ENCODE data around the gene DMAP1. TPM values are rescaled to one million over a fixed set of nuclear protein-coding genes. Genes with fewer than 3 reads are reported as not detected.

Gene DMAP1
- total RNA-seq, 1 experiment from 2014 or later, result 27.8 TPM

- H3K4me2 ChIP-seq (ENCODE audit: low read length), result no peak overlapping the region
- no TSS peak for BruUV-seq (replicated peaks)
- H3K9me3 ChIP-seq (ENCODE audit: control insufficient read depth in 1 of 2, insufficient read depth in 1 of 2, low read depth in 1 of 2, low read length in 2 of 2), result no peaks in the 10 kb centered on the region
- 0 out of 4 replicates have a peak, but pooled peaks cover 0 to 5% of the 10 kb centered on the region in 2 experiments for H3K36me3 ChIP-seq (ENCODE audit: control insufficient read depth in 1 of 2, insufficient read depth in 2 of 2, low read length in 2 of 2)
- peaks cover 6 to 10% of the 10 kb centered on the region in 2 experiments; a peak in 3 of 4 replicates for H3K4me1 ChIP-seq (ENCODE audit: control insufficient read depth in 1 of 2, insufficient read depth in 2 of 2, low read length in 2 of 2)
- no peak overlapping the region for H3K4me3 ChIP-seq (replicated peaks in 1 of 2; ENCODE audit: low read depth in 1 of 2, low read length in 2 of 2)
- H2AFZ ChIP-seq (ENCODE audit: low read depth, low read length, poor library complexity, severe bottlenecking), result no peak overlapping the region
- H3K27me3 ChIP-seq (ENCODE audit: insufficient read depth, low read length), result no peaks in the 10 kb centered on the region
- no peaks in the 10 kb centered on the region for H3K9me2 ChIP-seq (ENCODE audit: insufficient read depth)
- no peaks in the 10 kb centered on the region for H4K20me1 ChIP-seq (ENCODE audit: insufficient read depth)
- ATAC-seq, result no peak
- no peak overlapping the region for H3K9ac ChIP-seq (ENCODE audit: low read length)
- intact Hi-C loops (cut with micrococcal nuclease), result no loop called here
- no peak for DNase-seq (ENCODE audit: low read depth, low spot score)
- ChIA-PET POLR2A (no interaction called here), RAD21 (ENCODE audit: low non-redundant PET in 1 of 2, low total read pairs in 2 of 2, uncharacterized antibody in 2 of 2, unreplicated experiment in 2 of 2) (interaction anchor here in 1 of 2 experiments (0.6 kb wide), 1 partner anchor 14 kb away, joined by 8 read pairs; no protein-coding TSS in a partner anchor), CTCF (no interaction called here)
- no peaks in the 10 kb centered on the region for H3K79me2 ChIP-seq (ENCODE audit: insufficient read depth, low read length)
- TF ChIP-seq POLR2AphosphoS5 (IDR thresholded peaks at IDR 0.05; ENCODE audit: low read depth, low read length) (no peak), SIN3A (IDR thresholded peaks at IDR 0.05; ENCODE audit: low read depth) (no peak), FOSL1 (IDR thresholded peaks at IDR 0.05; ENCODE audit: low read depth) (no peak), ATF3 (IDR thresholded peaks at IDR 0.05) (no peak), POLR2A (IDR thresholded peaks at IDR 0.05; ENCODE audit: borderline replicate concordance, extremely low read depth, insufficient read depth, insufficient read length) (no peak), ELF1 (IDR thresholded peaks at IDR 0.05; ENCODE audit: borderline replicate concordance, low read depth) (no peak), EZH2phosphoT487 (IDR thresholded peaks at IDR 0.05; ENCODE audit: borderline replicate concordance) (no peak), EZH2 (IDR thresholded peaks at IDR 0.05) (no peak), YY1 (IDR thresholded peaks at IDR 0.05; ENCODE audit: extremely low read depth, insufficient replicate concordance, low read depth, low read length) (no peak)
- H3K27ac ChIP-seq (ENCODE audit: low read depth, low read length), result no peak overlapping the region
These were observed 20.3 kb downstream of the DMAP1 start for GRCh38 chr1:44233593-44233992.

GRCh38 chr1:44235808-44236207 is 22.5 kb downstream of the DMAP1 start:
- ChIA-PET RAD21 (ENCODE audit: low non-redundant PET in 1 of 2, low total read pairs in 2 of 2, uncharacterized antibody in 2 of 2, unreplicated experiment in 2 of 2) (no interaction called here), POLR2A (no interaction called here), CTCF (no interaction called here)
- no peak overlapping the region for H3K4me2 ChIP-seq (ENCODE audit: low read length)
- H4K20me1 ChIP-seq (ENCODE audit: insufficient read depth), result no peaks in the 10 kb centered on the region
- ATAC-seq (no peak), DNase-seq (ENCODE audit: low read depth, low spot score) (no peak)
- H3K4me3 ChIP-seq (replicated peaks in 1 of 2; ENCODE audit: low read depth in 1 of 2, low read length in 2 of 2), result no peak overlapping the region
- no peak for TF ChIP-seq ZFX (IDR thresholded peaks at IDR 0.05)
- TF ChIP-seq CEBPB (IDR thresholded peaks at IDR 0.05; ENCODE audit: low read depth), result no peak
- TF ChIP-seq YY1 (IDR thresholded peaks at IDR 0.05; ENCODE audit: extremely low read depth, insufficient replicate concordance, low read depth, low read length), result no peak
- intact Hi-C loops (cut with micrococcal nuclease), result loop anchor here (5.0 kb wide), 1 partner anchor 144 kb away; no protein-coding TSS in a partner anchor
- H3K36me3 ChIP-seq (ENCODE audit: control insufficient read depth in 1 of 2, insufficient read depth in 2 of 2, low read length in 2 of 2), result 0 out of 4 replicates have a peak, but pooled peaks cover 0 to 5% of the 10 kb centered on the region in 2 experiments
- BruUV-seq (replicated peaks), result no TSS peak
- H3K27ac ChIP-seq (ENCODE audit: low read depth, low read length), result no peak overlapping the region
- no peak overlapping the region for H3K9ac ChIP-seq (ENCODE audit: low read length)
- no peaks in the 10 kb centered on the region for H3K27me3 ChIP-seq (ENCODE audit: insufficient read depth, low read length)
- H3K4me1 ChIP-seq (ENCODE audit: control insufficient read depth in 1 of 2, insufficient read depth in 2 of 2, low read length in 2 of 2), result peaks cover 19 to 22% of the 10 kb centered on the region in 2 experiments
- no peaks in the 10 kb centered on the region for H3K9me2 ChIP-seq (ENCODE audit: insufficient read depth)
- no peak overlapping the region for H2AFZ ChIP-seq (ENCODE audit: low read depth, low read length, poor library complexity, severe bottlenecking)
- no peaks in the 10 kb centered on the region for H3K9me3 ChIP-seq (ENCODE audit: control insufficient read depth in 1 of 2, insufficient read depth in 1 of 2, low read depth in 1 of 2, low read length in 2 of 2)
- H3K79me2 ChIP-seq (ENCODE audit: insufficient read depth, low read length), result no peaks in the 10 kb centered on the region

Measured in HCT116 (cell line).